GM18873 (cell line): ENCODE data around the gene HNRNPLL.
A peak's percentile ranks its signal among the peaks of the same experiment; 100 is the strongest.
"Not testable (repeated sequence)": the region's sequence is repeated elsewhere in the genome, so short reads cannot be mapped to it uniquely, and the experiment has no call there.

Source experiments
- ATAC-seq: cut with Tn5 transposase; IDR thresholded peaks from one replicate; pipeline ENCODE4 v1.9.1; 2021; ENCODE audit warnings: mild to moderate bottlenecking, moderate library complexity, moderate number of reproducible peaks; ENCODE audit not compliant: unreplicated experiment, low FRiP score

Gene HNRNPLL

GRCh38 chr2:38620282-38620977 lies 17.7 kb upstream of the HNRNPLL start:
- ATAC-seq: no peak

- no peak for ATAC-seq
Observed at GRCh38 chr2:38619458-38620164, 16.9 kb upstream of the HNRNPLL start.

GRCh38 chr2:38617301-38617700 lies 14.6 kb upstream of the HNRNPLL start:
- ATAC-seq: no peak

DNA sequence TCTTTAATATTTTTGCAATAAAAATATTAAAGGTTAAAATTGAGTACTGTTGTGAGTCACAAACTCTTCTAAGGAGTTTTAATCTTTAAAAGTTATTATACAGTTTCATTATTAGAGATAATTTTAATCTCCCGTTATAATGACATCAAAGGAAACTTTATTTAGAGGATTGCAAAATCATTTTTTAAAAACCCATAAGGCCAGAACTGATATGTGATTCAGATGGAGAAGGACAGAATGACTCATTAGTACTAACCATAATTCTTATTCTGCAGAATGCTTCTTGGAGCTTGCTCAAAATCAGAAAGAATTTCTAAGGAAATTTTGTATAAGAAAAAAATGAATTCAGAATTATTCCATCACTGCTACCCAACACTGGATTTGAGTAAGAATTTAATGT lies 12.5 kb upstream of the HNRNPLL start:
- no peak for ATAC-seq

DNA sequence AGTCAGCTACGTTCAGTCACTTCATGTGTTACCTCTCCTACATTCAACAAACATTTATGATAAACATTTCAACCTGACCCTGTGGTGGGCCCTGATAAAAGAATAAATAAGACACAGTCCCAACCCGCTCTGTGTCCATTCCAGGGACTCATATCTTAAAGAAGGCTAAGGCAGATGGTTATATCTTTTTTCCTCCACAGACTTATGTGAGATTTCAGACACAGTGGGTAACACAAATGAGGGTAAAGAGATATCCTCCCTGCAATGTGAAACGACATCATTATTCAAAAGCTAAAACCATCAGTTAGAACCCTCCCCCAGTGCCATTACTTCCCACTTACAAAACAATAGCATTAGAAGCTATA lies 11.1 kb upstream of the HNRNPLL start:
- ATAC-seq: no peak

DNA sequence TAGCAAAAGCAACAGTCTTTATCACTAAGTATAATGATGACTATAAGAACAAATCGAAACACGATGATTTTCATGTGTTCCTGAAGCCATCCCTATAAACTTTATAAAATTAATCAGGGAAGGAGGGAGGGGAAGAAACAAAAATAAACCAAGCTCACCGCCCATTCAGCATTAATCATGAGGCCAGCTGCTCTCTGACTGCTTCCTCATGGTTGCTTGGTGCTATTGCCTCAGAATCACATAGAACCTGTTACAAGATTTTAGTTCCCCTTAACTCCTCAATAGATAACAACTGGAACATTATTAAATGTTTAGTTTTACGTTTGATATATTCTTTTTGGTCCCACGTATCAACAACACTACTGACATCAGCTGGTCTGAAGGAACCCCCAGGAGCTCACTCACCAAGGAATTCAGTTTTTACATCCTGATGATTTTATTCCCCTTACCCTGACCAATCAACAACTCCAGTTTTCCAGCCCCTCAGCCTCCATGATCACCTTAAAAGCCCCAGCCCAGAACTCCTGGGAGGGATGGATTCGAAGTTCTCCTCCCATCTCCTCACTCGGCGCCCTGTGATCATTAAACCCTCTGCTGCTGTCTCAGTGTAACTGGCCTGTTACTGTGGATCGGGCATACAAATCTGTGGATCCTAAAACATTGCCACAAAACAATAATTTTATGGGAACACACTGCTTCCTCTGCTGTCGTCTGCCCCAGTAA lies 10.6 kb upstream of the HNRNPLL start:
- no peak for ATAC-seq

GRCh38 chr2:38610851-38611801 lies 8.4 kb upstream of the HNRNPLL start:
- peak; percentile 61 for ATAC-seq

- not testable (repeated sequence) for ATAC-seq
Observed at GRCh38 chr2:38609246-38609645, 6.5 kb upstream of the HNRNPLL start.

- no peak for ATAC-seq
Observed at GRCh38 chr2:38608755-38609154, 6.0 kb upstream of the HNRNPLL start.

DNA sequence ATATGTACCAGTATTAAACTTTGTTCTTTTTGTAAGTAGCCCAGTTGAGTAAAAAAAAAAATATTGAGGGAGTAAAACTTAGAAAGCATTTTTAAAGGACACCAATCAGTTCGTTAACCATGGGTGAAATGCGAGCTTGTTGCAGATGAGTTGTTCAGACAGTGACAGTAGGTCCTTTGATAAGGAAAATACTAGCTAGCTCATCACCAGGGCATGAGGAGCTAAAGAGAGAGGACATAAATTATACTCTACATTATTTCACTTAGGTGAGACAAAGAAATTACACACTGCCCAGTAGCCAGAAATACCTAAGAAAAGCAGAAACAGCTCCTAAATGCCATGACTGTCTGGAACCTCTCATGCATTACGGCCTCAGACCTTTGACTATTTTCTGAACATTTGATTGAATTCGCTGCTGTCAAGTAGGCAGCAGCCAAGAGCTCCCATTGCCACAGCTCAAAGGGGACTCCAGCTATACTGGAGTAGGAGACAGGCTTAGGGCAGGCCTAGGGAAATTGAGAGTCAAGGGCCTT lies 2.6 kb upstream of the HNRNPLL start:
- ATAC-seq: no peak

DNA sequence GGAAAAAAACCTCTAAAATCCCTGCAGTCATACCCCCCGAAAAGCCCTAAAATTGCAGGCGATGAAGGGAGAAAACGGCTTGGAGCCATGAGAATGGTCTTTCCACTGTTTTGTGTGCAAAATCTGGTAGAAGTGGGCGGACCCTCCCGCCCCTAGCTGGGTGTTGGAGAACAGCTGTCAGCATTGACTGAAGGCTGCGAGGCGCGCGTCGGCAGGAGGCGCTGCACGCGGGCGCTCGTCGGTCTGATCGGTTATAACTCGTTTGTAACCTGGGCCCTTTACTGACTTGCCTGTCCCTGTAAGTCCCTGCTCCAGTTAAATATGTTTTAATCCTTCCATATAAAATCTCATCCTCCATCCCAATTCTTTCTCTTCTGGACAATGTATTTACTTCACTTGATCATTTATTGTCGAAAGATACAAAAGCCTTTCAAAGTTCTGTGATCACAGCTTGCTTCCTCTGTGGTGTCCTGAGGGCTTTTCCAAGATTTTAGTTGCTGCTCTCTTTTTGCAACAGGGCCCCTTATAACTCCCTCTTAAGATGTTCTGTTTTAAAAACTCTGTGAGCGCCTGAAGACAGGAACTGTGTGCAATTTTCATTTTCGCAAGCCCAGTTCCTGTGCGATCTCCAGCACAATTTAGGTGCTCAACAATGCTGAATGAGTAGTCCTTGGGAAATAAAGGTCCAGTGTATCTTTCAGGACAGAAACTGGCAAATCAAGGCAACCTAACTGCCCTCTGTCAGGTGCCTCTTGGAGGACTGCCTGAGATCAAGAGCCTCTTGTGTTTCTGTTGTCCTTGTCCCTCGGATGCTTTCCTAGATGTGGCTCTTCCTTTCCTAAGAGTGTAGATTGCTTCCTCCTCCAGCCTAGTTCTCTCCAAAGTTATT lies 918 bp upstream of the HNRNPLL start:
- peak; percentile 32 for ATAC-seq

DNA sequence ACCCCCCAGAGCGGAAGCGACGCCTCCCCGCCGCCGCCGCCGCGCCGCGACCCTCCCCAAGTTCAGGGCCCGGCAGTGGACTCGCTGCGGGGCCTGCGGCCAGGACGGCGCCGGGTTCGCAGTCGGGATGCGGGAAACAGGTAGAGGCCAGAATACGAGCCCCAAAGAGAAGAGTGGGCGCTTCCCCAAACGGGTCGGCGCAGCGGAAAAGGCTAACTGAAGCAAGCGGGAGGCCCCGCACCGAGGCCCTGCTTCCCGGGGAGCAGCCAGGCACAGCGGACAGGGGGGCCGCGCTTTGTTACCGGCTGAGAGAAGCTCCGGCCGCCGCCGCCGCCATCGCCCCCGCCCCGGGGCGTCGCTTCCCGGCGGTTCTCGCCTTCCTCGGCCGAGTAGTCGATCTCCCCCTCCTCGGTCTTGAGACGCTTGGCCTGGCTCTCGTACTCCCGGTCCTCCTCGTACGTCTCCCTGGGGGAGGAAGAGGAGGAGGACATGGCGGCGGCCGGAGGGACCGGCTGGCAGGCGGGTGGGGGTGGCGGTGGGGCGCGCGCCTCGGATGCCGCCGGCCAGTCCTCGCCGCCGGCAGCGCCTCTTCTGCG lies 494 bp downstream of the HNRNPLL start:
- ATAC-seq: no peak

DNA sequence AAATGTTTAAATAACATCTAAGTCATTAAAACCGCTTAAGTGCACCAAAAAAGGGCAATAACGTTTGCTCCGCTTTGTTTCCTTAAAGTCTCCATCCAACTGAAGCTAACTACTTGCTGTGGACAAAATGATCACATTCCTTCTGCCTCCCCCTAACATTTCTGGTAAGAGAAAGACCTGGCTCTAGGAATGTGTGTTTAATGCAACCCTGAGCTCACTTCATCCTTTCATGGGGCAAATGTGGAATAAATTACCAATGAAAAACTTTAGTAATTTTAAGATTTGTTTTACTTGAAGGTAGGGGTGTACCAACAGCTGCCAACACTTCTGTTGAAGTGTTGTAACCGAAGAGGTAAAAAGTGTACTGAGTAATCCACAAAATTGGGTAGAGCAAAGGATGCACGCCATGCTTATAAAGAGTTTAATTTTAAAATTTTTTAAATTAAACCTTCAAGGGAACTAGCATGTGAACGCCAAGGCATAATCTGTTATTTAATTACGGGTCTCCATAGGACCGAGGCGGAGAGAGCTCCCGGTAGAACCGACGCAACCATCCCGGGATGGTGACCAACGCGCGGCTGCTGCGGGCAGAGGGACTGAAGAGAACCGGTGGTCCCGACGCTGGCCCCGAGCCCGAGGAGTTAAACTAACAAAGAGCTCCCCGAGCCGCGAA lies 1.1 kb downstream of the HNRNPLL start:
- no peak for ATAC-seq

GRCh38 chr2:38600921-38601455 lies 1.7 kb downstream of the HNRNPLL start:
- ATAC-seq: no peak

DNA sequence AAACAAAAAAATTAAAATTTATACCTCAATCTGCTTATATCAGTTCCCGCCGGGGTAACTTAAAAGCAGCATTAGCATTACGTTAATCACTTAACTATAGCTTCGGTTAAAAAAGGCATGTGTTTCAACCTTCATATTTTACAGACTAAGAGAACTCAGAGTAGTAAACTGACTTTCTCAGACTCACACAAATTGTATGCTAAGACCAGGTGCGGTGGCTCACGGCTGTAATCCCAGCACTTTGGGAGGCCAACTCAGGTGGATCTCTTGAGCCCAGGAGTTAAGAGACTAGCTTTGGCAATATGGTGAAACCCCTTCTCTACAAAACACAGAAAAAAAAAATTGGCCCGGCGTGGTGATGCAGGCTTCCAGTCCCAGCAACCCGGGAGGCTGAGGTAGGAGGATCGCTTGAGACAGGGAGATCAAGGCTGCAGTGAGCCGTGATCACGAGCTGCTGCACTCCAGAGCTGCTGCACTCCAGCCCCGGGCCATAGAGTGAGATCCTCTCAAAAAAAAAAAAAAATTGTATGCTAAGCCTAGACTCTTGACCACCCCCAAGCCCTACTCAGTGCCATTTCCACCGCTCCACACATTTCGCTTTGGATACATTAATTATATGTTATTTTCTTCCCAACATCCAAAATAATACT lies 2.4 kb downstream of the HNRNPLL start:
- ATAC-seq: no peak

GRCh38 chr2:38599706-38600105 lies 3.0 kb downstream of the HNRNPLL start:
- ATAC-seq: no peak

- no peak for ATAC-seq
Observed at GRCh38 chr2:38598991-38599295, 3.8 kb downstream of the HNRNPLL start.
